ENCODE data around the gene RPP40.
"Not testable (repeated sequence)": the region's sequence is repeated elsewhere in the genome, so short reads cannot be mapped to it uniquely, and the experiment has no call there.

The RPP40 gene

DNA sequence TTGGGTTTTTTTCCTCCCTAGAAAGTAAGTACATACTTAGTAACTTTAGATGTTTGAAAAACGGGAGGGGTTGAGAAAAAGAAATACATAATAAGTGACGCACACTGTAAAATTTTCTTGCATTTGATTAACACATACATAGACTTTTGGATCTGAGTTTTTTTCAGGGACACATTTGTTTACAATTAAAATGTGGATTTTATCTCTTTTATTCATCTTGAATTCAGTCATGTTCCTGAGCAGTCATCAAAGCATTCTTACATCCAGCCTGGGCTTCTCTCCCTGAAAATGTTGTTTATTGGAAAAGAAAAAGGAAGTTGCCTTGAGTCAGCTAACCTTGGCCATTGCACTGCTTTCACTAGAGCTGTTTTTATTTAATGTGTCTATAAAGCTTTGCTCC, 8.7 kb upstream of the RPP40 start:
- no peak for DNase-seq

DNA sequence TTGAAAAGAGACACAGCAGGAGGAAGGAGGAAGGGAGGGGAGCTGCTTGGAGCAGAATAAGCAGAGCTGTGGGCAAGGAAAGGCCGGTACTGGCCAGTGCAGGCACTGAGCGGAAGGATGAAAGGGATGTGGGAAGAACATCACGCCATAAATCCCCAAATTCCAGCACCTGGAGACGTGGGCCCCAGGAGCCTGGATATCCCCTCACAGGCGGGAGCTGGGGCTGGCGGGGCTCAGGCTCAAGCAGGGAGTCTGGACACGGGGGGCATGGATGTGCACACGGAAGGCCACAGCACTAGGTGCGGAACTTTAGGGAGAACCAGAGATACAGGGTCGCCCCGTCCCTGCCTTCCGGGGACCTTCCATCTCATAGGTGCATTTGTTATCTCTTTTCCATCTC, 7.5 kb upstream of the RPP40 start:
- no peak for DNase-seq

DNA sequence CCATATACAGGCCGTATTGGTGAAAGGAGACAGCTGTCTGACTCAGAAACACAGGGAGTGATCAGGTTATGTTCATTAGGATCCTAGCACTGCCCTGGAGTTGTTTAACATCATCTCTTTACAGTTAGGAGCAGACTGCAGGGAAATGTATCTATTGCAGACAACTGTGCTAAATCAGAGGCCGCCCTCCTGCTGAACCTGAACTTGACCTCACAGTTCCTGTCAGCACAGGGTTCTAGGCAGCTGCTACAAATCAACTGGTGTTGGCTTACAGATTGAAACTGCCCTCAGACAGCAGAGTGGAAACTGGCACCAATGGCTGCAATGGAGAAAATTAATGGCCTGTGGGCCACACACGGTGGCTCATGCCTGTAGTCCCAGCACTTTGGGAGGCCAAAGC, 3.7 kb upstream of the RPP40 start:
- no peak for DNase-seq

DNA sequence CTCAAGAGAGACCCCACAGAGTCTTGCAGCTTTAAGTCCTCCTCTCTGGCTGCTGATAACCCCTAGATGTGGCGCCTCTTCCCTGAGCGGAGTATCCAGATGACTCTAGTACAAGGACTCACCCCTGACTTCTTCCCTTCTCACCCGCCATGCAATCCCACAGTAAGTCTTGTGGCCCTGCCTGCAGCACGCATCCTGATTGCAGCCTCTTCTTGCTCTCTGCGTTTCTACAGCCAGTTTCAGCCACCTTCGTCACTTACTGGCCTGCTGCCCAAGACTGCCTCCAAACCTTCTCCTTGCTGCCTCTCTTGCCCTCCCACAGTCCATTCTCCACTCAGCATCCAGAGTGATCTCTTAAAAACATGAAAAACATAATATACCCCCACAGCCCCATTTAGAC, 2.4 kb upstream of the RPP40 start:
- DNase-seq: no peak

DNA sequence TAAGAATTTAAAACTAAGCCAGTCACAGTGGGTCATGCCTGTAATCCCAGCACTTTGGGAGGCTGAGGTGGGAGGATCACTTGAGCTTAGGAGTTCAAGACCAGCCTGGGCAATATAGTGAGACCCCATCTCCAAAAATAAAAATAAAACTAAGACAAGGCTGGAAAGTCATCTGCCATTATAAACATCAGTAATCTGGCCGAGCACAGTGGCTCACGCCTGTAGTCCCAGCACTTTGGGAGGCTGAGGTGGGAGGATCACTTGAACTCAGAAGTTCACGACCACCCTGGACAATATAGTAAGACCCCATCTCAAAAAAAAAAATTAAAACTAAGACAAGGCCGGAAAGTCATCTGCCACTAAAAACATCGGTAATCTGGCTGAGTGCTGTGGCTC, 1.2 kb upstream of the RPP40 start:
- DNase-seq: not testable (repeated sequence)

DNA sequence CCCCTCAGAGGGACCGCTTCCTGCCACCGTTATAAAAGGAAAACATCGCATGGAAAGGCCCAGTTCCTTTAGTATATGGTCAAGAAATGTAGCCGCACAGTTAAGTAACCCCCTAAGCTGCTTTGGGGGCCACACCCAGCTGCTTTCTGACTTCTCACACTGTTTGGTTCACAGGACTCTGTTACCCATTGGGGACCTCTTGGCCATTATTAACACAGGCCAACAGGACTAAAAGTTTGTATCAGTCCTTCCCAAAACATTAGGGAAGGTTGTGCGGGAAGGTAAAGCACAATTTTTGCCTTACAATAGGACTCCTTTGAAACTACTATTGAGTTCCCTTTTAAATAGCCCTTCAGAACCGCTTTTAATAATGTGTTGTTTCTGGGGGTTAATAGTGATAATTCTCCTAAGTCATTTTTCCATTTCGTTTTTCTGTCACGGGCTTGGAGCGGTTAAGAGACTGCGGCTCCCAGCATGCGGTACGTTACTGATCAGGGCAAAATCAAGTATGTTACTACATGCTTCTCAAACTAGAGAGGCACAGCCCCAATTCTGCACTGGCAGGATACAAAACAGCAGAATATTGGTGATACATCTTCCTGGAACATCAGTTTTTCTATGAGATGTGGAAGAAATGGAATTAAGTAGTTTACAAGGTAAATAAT, 668 bp upstream of the RPP40 start:
- DNase-seq: no peak

DNA sequence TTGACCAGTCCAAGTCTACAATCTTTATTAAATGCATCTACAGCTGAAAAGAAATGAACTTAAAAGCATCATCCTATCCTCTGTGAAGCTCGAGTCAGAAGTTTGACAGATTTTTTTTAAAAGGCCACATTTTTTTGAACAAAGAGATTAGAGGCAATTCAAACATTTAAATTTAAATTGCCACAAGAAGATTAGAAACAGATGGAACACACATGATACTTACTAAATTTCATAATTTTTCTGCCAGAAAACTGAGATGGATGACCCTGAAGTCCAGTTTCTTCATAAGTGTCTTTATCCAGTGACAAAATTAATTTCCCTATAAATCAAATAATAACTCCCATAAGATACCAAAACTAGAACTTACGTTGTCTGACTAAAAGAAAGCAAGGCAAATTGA, 4.3 kb downstream of the RPP40 start:
- no peak for DNase-seq

DNA sequence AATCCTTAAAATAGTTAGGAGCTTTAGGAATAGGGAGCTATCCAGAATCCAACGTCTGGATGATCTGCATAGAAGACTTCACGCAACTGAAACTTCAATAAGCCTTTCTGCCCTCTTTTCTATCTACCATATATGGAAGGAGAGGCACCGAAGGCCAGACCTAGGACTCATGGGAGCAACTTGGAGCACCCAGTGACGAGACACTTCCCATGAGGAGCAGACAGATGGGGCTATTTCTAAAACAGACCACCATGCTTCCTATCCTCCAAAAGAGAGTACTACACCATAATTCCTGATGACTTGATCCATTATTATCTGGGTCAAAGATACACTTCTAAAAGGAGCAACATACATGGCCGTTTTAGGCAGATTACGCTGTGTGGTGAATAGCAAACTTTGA, 6.0 kb downstream of the RPP40 start:
- DNase-seq: no peak

DNA sequence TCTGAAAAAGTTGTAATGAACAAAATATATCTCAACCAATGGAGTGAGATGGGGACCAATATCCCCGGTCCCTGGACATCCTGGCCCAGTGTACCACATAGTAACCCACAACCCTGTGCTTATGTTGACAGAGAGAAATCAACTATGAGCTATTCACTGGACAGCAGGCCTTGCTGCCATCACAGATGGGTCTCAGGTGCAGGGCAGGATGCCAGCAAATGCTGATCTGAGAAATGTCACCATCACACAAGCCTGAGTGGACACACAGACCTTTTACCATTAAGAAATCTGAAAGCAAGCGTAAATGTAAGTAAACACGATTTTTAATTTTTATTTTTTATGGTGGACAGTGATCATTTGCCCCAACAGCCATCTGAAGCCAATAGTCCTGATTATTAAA, 9.1 kb downstream of the RPP40 start:
- DNase-seq: no peak

DNA sequence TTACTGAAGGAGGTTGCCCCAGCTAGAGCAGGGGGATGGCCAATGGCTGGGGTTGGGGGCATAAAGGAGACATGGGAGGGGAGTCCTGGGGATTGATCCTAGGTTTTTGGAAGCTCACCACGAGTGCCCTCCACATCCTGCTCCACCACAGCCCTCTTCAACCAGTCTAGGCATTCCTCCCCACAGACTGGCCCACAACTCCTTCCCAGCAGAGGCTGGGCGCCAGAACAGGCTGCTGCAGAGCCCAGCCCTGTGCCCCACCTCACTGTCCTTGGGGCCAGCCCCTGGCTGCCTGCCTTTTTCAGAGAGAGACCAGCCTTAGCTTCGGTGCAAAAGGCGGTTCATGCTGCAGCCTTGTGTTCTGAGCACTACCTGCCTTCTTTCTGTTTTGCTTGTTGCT, 16.4 kb downstream of the RPP40 start:
- no peak for DNase-seq

DNA sequence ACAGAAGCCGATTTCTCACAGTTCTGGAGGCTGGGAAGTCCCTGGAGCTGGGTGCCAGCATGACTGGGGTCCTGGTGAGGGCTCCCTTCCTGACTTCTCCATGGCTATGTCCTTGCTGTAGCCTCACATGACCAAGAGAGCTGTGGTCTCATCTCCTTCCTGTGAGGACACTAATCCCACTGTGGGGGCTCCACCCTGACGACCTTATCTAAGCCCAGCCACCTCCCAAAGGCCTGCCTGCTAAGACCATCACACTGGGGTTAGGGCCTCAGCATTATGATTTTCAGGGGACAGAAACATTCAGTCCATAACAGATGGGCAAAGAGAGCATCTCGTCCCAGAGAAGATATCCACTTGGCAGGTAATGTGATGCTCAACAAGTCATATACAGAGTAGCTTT, 16.8 kb downstream of the RPP40 start:
- no peak for DNase-seq

DNA sequence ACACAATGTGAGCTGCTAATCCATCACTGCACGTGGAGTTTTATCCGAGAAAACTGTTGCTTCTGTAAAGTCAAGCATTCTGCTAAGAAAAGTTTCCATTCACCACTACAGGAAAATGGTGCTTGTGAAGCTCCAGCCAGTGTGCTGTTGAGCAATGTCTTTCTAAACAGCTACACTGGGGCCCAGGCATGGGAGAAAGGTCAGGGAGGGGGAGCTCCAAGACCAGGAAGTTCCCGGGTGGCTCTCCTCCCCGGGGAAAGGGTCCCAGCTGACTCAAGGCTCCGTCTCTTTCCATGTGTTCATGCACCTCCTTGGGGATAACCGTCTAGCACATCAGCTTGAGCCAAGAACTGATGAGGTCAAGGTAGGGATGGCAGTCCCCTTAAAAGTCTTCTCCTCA, 20.5 kb downstream of the RPP40 start:
- no peak for DNase-seq

DNA sequence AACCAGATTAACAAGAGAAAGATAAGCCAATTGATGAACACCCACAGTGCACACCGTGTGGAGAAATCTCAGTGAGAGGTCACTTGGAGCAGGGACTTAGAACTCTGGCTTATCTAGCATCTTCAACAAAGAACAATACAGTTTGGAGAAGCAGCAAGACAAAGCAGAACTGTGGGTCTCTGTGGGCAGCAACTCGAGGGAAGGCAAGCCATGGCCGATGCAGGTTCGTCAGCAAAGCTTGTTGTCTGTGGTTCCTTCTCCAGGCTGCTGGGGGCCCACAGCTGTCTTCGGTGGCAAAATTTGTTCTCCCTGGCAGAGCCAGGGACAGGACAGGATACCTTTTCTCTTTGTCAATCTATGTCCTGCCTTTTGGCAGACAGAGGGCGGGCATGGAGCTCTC, 22.1 kb downstream of the RPP40 start:
- DNase-seq: no peak

DNA sequence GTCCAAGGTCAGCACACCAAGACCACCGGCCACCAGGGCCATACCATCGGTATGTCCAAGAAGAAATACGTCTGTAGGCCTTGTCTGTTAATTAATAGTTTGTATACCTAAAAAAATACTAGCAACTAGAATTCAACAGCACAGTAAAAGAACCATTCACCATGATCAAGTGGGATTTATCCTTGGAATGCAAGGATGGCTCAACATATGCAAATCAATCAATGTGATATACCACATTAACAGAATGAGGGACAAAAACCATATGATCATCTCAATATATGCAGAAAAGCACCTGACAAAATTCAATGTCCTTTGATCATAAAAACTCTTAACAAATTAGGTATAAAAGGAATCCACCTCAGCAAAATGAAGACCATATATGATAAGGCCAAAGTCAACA, 24.4 kb downstream of the RPP40 start:
- DNase-seq: no peak

DNA sequence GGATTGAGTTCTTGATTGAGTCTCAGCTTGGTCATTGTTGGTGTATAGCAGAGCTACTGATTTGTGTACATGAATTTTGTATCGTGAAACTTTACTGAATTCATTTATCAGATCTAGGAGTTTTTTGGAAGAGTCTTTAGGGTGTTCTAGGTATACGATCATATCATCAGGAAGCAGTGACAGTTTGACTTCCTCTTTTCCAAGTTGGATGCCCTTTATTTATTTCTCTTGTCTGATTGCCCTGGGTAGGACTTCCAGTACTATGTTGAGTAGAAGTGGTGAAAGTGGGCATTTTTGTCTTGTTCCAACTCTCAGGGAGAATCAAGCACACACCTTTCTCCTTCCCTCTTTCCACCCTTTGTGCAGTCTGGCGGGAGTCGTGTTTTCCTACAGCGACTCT, 26.4 kb downstream of the RPP40 start:
- no peak for DNase-seq

DNA sequence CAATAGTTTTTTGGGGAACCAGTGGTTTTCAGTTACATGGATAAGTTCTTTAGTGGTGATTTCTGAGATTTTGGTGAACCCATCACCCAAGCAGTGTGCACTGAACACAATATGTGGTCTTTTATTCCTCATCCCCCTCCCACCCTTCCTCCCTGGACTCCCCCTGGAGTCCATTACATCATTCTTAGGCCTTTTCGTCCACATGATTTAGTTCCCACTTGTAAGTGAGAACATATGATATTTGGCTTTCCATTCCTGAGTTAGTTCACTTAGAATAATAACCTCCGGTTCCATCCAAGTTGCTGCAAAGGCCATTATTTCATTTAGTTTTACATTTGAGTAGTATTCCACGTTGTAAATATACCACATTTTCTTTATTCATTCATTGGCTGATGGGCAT, 28.3 kb downstream of the RPP40 start:
- DNase-seq: no peak

DNA sequence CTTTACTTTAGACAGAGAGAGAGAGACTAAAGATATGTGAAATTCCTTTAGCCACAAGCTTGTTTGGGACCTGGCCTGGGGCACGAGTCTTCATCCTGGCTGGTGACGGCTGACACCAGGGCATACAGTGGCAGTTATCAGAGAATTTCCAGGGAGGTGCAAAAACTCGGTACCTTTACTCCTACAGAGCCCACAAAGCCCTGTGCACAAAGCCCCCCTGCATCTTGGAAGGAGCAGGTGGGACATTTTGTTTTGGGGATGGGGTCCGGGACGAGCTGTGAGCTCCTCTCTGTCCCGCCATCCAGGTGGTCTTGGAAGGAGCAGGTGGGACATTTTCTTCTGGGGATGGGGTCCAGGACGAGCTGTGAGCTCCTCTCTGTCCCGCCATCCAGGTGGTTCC, 28.9 kb downstream of the RPP40 start:
- DNase-seq: no peak

DNA sequence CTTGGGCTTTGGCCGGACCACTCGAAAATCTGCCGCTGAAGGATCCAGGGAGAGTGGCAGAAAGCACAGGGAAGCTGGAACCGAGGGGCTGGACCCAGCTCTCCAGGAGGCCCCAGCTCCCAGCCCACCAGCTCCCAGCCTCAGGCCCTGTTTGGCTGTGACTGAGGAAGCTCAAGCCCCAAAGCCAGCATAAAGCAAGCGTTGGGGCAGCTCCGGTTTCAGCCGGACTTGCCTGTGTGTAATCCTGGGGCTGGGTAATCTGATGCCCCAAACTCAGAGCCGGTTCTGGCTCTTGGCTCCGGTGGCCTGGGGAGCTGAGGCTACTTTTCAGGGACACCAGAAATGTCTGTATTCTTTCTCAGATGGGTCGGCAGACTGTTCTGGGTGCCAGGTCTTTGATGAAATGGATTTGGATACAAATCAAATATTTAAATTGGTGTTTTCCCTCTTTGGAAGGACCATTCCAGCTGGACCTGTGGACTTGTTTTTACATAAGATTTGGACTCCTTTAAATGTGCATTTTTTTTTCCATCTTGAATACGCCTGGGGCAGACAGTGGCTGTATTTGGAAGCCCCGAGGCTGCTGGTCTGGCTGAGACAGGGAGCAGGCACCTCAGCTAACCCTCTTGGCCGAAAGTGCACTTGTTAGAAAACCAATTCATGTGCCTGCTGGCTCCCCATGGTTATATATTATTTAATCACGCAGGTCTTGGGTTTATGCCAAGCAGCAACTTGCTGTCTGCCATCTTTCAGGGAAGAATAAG, 29.7 kb downstream of the RPP40 start:
- DNase-seq: peak; percentile 60

DNA sequence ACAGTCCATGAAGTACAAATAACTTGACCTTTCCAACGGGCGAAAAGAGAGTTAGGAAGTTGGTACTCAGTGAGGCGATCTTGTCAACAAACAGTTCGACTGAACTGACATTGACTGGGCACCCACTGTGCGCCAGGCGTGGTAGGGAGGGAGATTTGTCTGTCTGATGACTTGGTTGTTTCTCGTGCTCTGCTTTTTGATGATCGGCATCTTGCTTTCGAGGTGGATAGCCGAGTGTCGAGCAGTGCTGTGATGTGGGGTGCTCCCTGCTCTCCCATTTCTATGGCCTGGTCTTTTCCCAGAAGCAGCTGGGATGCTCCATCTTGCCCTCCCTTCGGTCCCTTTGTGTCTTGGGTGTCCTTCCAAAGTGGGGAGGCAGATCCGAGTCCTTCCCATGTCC, 30.4 kb downstream of the RPP40 start:
- no peak for DNase-seq

DNA sequence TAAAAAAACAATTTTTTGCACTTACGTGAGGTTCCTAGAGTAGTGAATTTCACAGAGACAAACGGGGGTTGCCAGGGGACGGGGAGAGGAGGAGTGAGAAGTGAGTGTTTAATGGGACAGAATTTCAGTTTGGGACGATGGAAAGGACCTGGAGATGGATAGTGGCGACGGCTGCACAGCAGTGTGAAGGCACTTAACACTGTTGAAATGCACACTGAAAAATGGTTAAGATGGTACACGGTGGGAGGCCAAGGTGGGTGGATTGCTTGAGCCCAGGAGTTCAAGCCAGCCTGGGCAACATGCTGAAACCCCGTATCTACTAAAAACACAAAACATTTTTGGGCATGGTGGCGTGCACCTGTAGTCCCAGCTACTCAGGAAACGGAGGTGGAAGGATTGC, 31.4 kb downstream of the RPP40 start:
- DNase-seq: no peak

DNA sequence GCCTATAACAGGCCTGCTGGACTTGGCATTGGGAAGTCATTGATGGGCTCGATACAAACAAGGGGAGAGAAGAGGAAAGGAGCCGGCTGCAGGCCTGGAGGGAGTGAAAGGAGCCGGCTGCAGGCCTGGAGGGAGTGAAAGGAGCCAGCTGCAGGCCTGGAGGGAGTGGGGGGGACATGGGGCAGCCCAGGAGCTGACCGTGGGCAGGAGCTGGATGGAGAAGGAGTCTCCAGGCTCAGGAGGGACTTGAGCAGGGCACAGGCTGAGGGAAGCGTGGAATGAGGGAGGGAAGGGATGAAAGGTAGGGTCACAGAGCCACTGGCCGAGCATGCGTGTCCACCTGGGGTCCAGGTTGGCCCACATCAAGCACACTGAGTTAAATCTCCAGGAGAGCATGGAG, 32.0 kb downstream of the RPP40 start:
- no peak for DNase-seq

DNA sequence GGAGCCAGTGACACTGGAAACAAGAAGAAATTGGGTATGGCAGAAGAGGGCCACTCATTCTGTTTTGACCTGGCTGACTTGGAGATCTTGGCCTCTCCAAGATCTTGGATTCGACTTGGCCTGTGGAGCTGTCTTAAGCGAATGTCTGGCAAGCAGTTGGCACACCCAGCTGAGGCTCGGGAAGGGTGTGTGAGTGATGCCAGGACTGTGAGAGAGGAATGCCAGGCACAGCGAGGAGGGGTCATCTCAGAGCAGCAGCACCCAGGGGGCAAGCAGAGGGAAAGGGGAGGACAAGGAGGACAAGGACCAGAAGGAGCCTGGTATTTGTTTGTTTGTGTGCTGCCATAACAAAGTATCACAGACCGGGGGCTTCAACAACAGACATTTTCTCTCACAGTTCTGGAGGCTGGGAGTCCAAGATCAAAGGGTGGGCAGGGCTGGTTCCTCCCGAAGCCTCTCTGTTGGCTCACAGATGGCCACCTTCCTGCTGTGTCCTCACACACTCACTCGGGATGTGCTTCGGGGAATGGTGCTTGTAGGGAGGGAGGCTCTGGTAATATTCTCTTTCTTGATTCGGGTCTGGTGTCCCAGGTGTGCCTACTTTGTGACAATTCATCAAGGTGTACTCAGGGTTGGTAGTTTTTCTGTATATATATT, 33.0 kb downstream of the RPP40 start:
- DNase-seq: no peak

DNA sequence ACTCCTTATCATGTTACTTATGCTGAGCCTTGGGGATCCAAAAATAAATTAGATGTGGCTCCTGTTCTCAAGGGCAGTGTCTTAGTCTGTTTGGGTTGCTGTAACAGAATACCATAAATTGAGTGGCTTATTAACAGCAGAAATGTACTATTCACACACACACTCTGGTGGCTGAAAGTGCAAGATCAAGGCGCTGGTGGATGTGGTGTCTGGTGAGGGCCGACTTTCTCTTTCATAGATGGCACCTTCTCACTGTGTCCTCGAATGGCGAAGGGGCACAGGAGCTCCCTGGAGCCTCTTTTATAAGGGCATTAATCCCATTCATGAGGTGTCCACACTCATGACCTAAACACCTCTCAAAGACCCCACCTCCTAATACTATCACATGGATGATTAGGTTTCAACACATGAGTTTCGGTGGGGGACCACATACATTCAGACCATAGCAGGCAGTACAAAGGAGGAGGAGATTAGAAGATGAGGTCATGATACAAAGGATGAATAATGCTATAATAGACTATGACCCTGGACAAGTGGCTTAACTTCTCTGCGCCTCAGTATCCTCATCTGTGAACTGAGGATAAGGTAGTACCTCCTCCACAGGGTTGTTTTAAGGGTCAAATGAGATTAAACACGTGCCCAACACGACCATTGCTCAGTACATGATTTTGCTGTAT, 34.1 kb downstream of the RPP40 start:
- no peak for DNase-seq

Data from NCI-H1092 (cell line).